Measurements from ENCODE around the gene EFCAB9.

DNA sequence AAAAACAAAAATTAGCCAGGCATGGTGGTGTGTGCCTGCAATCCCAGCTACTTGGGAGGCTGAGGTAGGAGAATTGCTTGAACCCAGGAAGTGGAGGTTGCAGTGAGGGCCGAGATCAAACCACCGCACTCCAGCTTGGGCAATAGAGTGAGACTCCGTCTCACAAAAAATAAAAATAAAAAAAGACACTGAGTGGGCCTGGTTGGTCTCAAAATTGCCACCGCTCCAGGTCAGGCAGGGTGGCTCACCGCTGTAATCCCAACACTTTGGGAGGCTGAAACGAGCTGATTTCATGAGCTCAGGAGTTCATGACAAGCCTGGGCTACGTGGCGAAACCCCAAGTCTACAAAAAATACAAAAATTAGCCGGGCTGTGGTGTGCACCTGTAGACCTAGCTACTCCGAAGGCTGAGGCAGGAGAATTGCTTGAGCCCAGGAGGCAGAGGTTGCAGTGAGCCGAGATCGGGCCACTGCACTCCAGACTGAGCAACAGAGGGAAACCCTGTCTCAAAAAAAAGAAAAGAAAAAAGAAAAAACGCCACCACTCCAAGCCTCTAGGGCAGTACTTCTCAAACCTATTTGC, 7.8 kb upstream of the EFCAB9 start:
- TF ChIP-seq CTCF (IDR thresholded peaks at IDR 0.05 in 2 of 3, conservative IDR thresholded peaks at IDR 0.05 in 1 of 3; ENCODE audit: borderline replicate concordance in 1 of 3, insufficient read depth in 1 of 3, low read depth in 2 of 3, low read length in 2 of 3) (no peak), ZNF274 (IDR thresholded peaks at IDR 0.05; ENCODE audit: low read depth, low read length) (no peak), JUND (IDR thresholded peaks at IDR 0.05) (no peak), EZH2phosphoT487 (IDR thresholded peaks at IDR 0.05; ENCODE audit: borderline replicate concordance) (no peak)
